ENCODE results near the gene SPSB1. TPM values are rescaled to one million over a fixed set of nuclear protein-coding genes. Genes with fewer than 3 reads are reported as not detected.

Gene SPSB1
- total and polyA plus RNA-seq, 12 donors, result 1.4 to 14.0 (median 9.9) TPM

- no peaks in the 10 kb centered on the region for H3K9me3 ChIP-seq (replicated peaks in 1 of 3)
Observed at GRCh38 chr1:9261496-9261895, 31.2 kb upstream of the SPSB1 start.

GRCh38 chr1:9262096-9262986, 30.4 kb upstream of the SPSB1 start:
- peaks cover 0 to 54% of the 10 kb centered on the region in 2 donors for H3K36me3 ChIP-seq (replicated peaks in 1 of 2)
- 83 to 96% (median 86%) methylated on average over 4 to 33 of the region's 33 CpGs for WGBS, 4 donors
- intact Hi-C loops (cut with DNase I), result no loop called here

More at GRCh38 chr1:9261496-9261895, 31.2 kb upstream of the SPSB1 start:
- Histone ChIP-seq H3K4me1 (replicated peaks in 1 of 2) (peaks cover 0 to 2% of the 10 kb centered on the region in 2 donors), H3K36me3 (replicated peaks in 1 of 2) (peaks cover 0 to 52% of the 10 kb centered on the region in 2 donors), H3K27me3 (no peaks in the 10 kb centered on the region), H3K4me3 (no peak overlapping the region), H3K27ac (no peak overlapping the region)
- 82 to 95% (median 91%) methylated on average over 8 of the region's 8 CpGs for WGBS, 4 donors
- TF ChIP-seq, protein P1, sequence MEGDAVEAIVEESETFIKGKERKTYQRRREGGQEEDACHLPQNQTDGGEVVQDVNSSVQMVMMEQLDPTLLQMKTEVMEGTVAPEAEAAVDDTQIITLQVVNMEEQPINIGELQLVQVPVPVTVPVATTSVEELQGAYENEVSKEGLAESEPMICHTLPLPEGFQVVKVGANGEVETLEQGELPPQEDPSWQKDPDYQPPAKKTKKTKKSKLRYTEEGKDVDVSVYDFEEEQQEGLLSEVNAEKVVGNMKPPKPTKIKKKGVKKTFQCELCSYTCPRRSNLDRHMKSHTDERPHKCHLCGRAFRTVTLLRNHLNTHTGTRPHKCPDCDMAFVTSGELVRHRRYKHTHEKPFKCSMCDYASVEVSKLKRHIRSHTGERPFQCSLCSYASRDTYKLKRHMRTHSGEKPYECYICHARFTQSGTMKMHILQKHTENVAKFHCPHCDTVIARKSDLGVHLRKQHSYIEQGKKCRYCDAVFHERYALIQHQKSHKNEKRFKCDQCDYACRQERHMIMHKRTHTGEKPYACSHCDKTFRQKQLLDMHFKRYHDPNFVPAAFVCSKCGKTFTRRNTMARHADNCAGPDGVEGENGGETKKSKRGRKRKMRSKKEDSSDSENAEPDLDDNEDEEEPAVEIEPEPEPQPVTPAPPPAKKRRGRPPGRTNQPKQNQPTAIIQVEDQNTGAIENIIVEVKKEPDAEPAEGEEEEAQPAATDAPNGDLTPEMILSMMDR (IDR thresholded peaks at IDR 0.05), result no peak
- no peak for TF ChIP-seq POLR2A (IDR thresholded peaks at IDR 0.05)
- DNase-seq, result no peak
- intact Hi-C loops (cut with DNase I), result no loop called here

GRCh38 chr1:9263276-9263855, 29.3 kb upstream of the SPSB1 start:
- Histone ChIP-seq H3K4me3 (no peak overlapping the region), H3K36me3 (replicated peaks in 1 of 2) (peaks cover 0 to 54% of the 10 kb centered on the region in 2 donors), H3K4me1 (replicated peaks in 1 of 2) (peaks cover 0 to 6% of the 10 kb centered on the region in 2 donors), H3K27ac (no peak overlapping the region), H3K9me3 (replicated peaks in 1 of 3) (no peaks in the 10 kb centered on the region), H3K27me3 (no peaks in the 10 kb centered on the region)
- TF ChIP-seq POLR2A (IDR thresholded peaks at IDR 0.05), result no peak
- TF ChIP-seq, protein P1 (IDR thresholded peaks at IDR 0.05), result no peak
- 90 to 95% (median 93%) methylated on average over 11 to 26 of the region's 26 CpGs for WGBS, 4 donors
- DNase-seq, result peak in 1 of 7 donors; percentile 18
- intact Hi-C loops (cut with DNase I), result no loop called here

More at GRCh38 chr1:9262096-9262986, 30.4 kb upstream of the SPSB1 start:
- no peak for DNase-seq
- Histone ChIP-seq H3K4me3 (no peak overlapping the region), H3K4me1 (replicated peaks in 1 of 2) (peaks cover 0 to 6% of the 10 kb centered on the region in 2 donors), H3K9me3 (replicated peaks in 1 of 3) (no peaks in the 10 kb centered on the region), H3K27ac (no peak overlapping the region), H3K27me3 (no peaks in the 10 kb centered on the region)
- TF ChIP-seq POLR2A (IDR thresholded peaks at IDR 0.05), result no peak

- Histone ChIP-seq H3K9me3 (replicated peaks in 1 of 3) (no peaks in the 10 kb centered on the region), H3K36me3 (replicated peaks in 1 of 2) (peaks cover 0 to 54% of the 10 kb centered on the region in 2 donors), H3K4me1 (replicated peaks in 1 of 2) (peaks cover 0 to 6% of the 10 kb centered on the region in 2 donors), H3K27me3 (no peaks in the 10 kb centered on the region), H3K27ac (no peak overlapping the region), H3K4me3 (no peak overlapping the region)
- DNase-seq, result peak in 1 of 7 donors; percentile 20
- TF ChIP-seq, protein P1 (IDR thresholded peaks at IDR 0.05), result no peak
- no peak for TF ChIP-seq POLR2A (IDR thresholded peaks at IDR 0.05)
- intact Hi-C loops (cut with DNase I), result no loop called here
- 93 to 96% (median 95%) methylated on average over 27 to 50 of the region's 50 CpGs for WGBS, 4 donors
Observed at GRCh38 chr1:9263984-9264872, 28.5 kb upstream of the SPSB1 start.
